ENCODE data around the gene RGMA. TPM values are rescaled to one million over a fixed set of nuclear protein-coding genes. Genes with fewer than 3 reads are reported as not detected.

RGMA gene
- total RNA-seq, 1 donor from 2014 or later = 36.2 TPM

- DNase-seq = no peak
Observed at GRCh38 chr15:93091465-93091864, 2.5 kb upstream of the RGMA start.

DNA sequence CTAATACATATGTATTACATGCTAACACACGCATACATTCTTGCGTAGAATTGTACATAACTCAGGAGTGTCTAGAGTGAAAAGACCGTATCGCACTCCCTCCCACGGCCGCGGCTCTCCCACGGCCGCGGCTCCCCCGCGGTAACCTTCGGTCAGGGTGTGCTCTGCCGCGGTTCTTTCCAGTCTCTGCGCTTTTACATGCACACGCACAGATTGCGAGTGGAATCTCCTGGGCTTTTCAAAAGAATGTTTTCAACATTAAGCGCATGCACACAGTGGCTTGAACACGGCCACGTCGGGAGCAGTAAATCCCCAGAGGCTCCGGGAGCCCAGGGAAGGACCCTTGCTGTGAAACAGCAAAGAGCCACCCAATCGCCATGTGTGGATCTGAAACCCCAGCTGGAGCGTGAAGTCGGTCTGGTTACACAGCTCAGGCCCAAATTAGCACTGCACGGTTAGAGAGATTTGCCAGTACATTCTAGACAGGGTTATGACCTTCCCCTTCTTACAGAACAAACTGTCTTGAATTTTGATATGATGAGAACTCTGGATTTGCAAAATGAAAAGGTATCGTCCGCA, 805 bp upstream of the RGMA start:
- DNase-seq = peak; percentile 78

DNA sequence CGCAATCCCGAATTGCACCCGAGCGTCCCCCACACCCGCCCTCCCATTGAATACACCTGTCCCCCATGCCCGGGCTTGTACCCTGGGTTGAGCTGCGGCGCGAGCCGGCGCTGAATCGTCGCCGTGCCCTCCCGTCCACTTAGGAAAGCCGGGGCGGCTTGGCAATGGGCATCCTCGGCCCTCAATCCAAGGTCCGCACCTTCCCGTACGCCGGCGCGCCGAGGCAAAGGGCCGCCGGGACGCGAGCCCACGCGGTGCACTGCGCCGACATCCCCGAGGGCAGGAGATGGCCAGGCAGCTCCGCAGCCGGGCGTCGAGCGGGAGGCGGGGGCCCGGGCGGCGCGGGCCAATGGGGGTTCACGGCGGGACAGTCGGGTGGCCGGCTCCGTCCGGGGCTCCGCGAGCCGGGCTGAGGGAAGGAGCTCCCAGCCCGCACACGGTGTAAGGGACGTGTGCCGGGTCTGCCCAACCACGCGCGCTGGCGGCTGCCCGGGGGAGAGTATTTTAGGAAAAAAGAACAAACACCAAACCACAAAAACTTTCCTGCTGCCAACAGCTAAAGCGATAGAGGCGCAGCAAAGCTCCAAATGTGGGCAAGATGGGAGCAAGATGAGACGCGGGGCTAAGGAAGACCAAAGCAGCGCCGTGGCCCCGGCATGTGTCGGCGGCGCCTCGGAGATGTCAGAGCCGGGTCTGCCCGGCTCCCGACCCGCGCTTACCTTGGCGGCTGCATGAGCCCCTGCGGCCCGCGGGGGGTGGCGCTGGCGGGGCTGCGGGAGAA, 621 bp downstream of the RGMA start:
- peak; percentile 54 for DNase-seq

GRCh38 chr15:93087825-93088199, 1.2 kb downstream of the RGMA start:
- DNase-seq = peak; percentile 97

- DNase-seq = no peak
Observed at GRCh38 chr15:93086791-93087190, 2.2 kb downstream of the RGMA start.

- DNase-seq = no peak
Observed at GRCh38 chr15:93085692-93086091, 3.3 kb downstream of the RGMA start.

DNA sequence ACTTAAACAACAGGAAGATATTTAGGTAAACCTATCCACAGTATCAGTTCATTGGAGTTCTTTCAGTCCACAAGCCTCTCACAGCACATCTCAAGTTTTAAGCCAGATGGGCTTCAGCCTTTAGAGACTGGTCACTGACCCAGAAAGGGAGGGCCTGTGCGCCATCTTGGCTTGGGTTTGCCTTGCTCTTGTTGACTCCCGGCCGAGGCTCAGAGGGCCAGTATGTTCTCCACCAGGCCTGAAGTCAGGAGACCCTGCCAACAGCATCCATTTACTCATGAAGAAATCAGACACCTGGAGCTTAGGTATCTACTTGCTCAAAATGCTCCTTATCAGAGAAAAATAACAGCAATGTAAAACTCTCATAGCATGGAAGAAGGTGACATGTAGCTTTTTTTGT, 6.2 kb downstream of the RGMA start:
- no peak for DNase-seq

GRCh38 chr15:93081399-93081798, 7.6 kb downstream of the RGMA start:
- peak; percentile 0 for DNase-seq

- DNase-seq = no peak
Observed at GRCh38 chr15:93080451-93080850, 8.6 kb downstream of the RGMA start.

DNA sequence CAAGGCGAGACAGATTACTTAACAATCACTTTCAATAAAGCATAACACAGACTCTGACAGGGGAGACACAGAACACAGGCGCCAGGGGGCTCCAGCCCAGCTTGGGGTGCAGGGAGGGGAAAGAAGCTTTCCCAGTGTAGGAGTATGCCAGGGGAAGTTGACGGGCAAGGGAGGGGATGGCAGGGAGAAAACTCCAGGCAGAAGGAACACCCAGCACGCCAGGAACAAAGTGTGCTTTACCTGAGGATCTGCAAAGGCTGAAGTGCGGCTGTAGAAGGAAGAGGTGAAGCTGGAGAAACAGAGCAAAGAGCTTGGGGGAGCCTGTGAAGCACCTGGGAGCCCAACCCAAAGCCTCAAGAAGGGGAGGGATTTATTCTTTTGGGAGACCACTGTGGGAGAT, 12.1 kb downstream of the RGMA start:
- no peak for DNase-seq

DNA sequence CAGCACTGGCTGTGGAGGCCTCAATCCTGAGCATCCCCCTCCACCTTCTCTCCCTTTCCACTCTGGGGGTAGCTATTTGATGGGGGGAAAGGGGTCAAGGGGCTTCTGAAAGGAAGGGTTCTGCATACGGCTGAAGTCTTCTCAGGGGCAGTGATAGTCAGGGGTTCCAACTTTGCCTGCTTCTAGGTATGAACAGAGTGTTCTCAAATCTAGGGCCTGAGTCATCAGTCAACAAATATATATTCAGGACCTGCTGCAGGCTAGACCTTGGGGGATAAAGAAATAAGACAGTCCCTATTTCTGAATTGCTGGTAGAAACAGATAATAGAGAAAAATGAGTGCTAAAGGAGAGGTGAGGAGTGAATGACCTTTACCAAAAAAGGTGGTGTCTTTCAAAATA, 12.8 kb downstream of the RGMA start:
- no peak for DNase-seq

DNA sequence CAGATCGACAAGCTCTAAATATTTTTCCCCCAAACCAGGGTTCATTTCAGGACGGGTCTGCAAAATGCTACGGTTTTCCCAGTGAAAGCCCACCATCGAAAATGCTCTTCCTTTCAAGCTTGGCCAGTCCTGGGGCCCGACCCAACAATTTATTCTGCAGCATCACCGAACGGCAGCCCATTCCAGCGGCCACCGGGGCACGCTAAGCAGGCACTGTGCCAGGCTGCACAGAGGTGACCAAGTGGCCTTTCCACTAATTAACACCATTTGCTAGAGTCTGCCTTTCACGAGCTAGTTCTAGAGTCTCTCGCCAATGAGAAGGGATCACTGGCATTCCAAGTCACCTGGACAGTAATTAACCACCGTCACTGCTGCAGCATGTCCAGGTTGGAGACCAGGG, 14.4 kb downstream of the RGMA start:
- no peak for DNase-seq

- peak; percentile 46 for DNase-seq
Observed at GRCh38 chr15:93073465-93073952, 15.5 kb downstream of the RGMA start.

DNA sequence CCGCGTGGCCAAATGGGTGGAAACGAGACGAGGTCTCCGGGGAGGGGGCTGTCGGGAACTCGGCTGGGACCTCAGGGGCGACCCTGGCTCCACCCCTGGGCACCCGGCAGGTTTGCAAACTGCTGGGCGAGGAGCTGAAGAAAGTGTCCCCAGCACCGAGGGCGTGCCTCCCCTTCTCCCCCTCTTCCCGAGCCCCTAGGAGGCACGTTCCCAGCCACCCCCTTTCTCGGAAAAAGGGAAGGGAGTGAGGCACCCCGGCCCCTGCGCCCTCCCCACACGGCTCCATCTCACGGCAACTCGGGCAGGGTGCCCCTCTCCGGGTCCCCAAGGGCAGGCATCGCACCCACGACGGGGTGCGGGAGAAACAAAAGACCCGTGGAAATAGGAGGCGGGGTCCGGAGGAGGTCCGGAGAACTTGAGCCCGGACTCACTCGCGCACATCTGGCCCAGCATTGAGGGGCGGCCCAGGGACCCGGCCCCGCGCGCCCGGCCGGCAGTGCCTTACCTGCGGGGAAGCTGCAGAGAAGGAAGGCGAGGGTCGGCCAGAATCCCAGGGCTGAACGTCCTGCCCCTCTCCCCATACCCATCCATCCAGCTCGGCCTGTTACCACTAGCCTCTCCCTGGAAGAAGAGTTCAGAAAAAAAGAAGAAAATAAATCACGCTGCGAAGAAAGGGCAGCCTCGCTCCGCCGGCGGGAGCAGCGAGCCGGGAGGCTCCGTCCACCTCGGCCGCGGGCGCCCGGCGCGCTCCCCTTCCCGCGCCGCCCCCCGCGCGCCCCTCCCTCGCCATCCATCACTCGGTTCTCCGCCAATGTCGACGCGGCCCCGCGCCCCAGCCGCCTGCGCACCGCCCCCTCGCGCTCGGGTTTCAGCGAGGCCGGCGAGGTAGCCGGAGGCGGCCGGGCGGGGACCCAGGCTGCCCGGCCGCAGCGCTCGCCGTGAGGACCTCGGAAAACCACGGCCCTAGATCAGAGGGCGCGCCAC, 16.3 kb downstream of the RGMA start:
- peak; percentile 96 for DNase-seq

- DNase-seq = peak; percentile 86
Observed at GRCh38 chr15:93072011-93072410, 17.0 kb downstream of the RGMA start.

- peak; percentile 53 for DNase-seq
Observed at GRCh38 chr15:93071469-93071936, 17.5 kb downstream of the RGMA start.

- DNase-seq = peak; percentile 61
Observed at GRCh38 chr15:93070551-93071296, 18.3 kb downstream of the RGMA start.

- peak; percentile 85 for DNase-seq
Observed at GRCh38 chr15:93070132-93070531, 18.9 kb downstream of the RGMA start.

GRCh38 chr15:93068581-93069199, 20.3 kb downstream of the RGMA start:
- DNase-seq = no peak

DNA sequence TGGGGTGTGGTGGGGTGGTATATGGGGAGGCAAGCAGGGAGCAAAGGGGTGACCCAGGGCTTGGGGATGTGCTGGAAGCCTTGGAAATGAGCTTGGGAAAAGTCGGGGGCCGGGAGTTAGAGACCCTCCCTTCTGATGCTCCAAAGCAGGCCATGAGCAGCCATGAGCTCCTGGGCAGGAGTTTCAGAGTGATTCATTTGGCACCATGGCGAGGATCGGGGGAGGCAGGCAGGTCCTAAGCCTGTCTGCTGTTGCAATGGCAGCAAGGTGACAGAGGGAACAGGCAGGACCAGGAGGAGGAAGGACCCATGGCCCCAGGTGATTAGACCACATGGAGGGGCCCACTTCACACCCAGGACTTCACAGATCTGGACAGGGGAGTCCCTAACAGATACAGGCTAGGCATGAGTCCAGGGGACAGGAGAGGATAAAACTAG, 21.3 kb downstream of the RGMA start:
- no peak for DNase-seq

All from tongue (tissue), 2 donors.